Measurements from ENCODE around the gene IFT27. TPM values are rescaled to one million over a fixed set of nuclear protein-coding genes. Genes with fewer than 3 reads are reported as not detected.
"Not testable (repeated sequence)": the region's sequence is repeated elsewhere in the genome, so short reads cannot be mapped to it uniquely, and the experiment has no call there.

The IFT27 gene
- total and polyA plus RNA-seq, 2 of the 4 experiments (the other 2 are of a cell fraction): 14.5 to 26.9 TPM

GRCh38 chr22:36731321-36731720 is 44.6 kb downstream of the IFT27 start:
- H2BK120ac ChIP-seq (ENCODE audit: low read depth, low read length); CTCF ChIA-PET; POLR2A ChIA-PET (ENCODE audit: unreplicated experiment); H3K14ac ChIP-seq (replicated peaks; ENCODE audit: low read depth, low read length); H3K9me3 ChIP-seq (ENCODE audit: control insufficient read depth, insufficient read depth, low read length); H3K23ac ChIP-seq (ENCODE audit: low read depth, low read length); H3K79me1 ChIP-seq (ENCODE audit: low read depth in 1 of 2, low read length in 2 of 2); H3K4me1 ChIP-seq (ENCODE audit: control insufficient read depth, insufficient read depth, low read length); H2AFZ ChIP-seq (replicated peaks; ENCODE audit: low read length, poor library complexity); H2BK5ac ChIP-seq (ENCODE audit: low read depth, low read length, poor library complexity, severe bottlenecking); H2AK9ac ChIP-seq (replicated peaks; ENCODE audit: low read depth, low read length, poor library complexity); H3K4me3 ChIP-seq (ENCODE audit: insufficient read depth, low read depth, low read length); H3K18ac ChIP-seq (ENCODE audit: low read depth, low read length); H3K9ac ChIP-seq (ENCODE audit: low read depth, low read length); H3K4ac ChIP-seq (ENCODE audit: low read depth, low read length); ATAC-seq (ENCODE audit: low read depth); H2AK5ac ChIP-seq (ENCODE audit: low read depth, low read length); H3K36me3 ChIP-seq (ENCODE audit: control insufficient read depth, insufficient read depth, low read length); H3K4me2 ChIP-seq (ENCODE audit: low read depth, low read length); H4K91ac ChIP-seq (ENCODE audit: insufficient read depth, low read depth, low read length); in situ Hi-C loops (cut with MboI; ENCODE audit: low sequenced_read_pairs); dilution Hi-C loops (cut with HindIII; ENCODE audit: low sequenced_read_pairs, unreplicated experiment); BruUV-seq (replicated peaks); H3K27ac ChIP-seq (ENCODE audit: insufficient read depth, low read length); DNase-seq; H3K9me1 ChIP-seq (ENCODE audit: insufficient read depth, low read length); H3K56ac ChIP-seq (ENCODE audit: extremely low read depth, insufficient read depth, low read length); H2BK20ac ChIP-seq (ENCODE audit: low read depth, low read length); H2BK15ac ChIP-seq (ENCODE audit: low read depth, low read length); H4K8ac ChIP-seq (ENCODE audit: low read depth in 2 of 2, low read length in 2 of 2); intact Hi-C loops (cut with micrococcal nuclease); H4K20me1 ChIP-seq (ENCODE audit: insufficient read depth, low read length); H4K5ac ChIP-seq (ENCODE audit: low read depth, low read length): not testable (repeated sequence)
- WGBS, 2 experiments (ENCODE audit: extremely low coverage in 2 of 2, insufficient read length in 1 of 2): 50% methylated on average over 1 of the region's 6 CpGs; no CpG with 5 or more reads in 1 of the 2 experiments
- peaks cover 23% of the 10 kb centered on the region for H3K27me3 ChIP-seq (ENCODE audit: control insufficient read depth, insufficient read depth, low read length)

Data from IMR-90 (cell line).